ACHN (cell line): ENCODE results near the gene FAAP20.

Experiments used
- DNase-seq: peaks from one replicate; pipeline ENCODE4 v3.0.0-alpha.2; 2015
- in situ Hi-C: cut with HindIII; loops from 2 replicates; pipeline ENCODE4 v1.10.0; 2017; ENCODE audit warnings: low sequenced_read_pairs, low pct_ligation_motif_present, low pct_unique_long_range_greater_than_20kb

FAAP20 gene

DNA sequence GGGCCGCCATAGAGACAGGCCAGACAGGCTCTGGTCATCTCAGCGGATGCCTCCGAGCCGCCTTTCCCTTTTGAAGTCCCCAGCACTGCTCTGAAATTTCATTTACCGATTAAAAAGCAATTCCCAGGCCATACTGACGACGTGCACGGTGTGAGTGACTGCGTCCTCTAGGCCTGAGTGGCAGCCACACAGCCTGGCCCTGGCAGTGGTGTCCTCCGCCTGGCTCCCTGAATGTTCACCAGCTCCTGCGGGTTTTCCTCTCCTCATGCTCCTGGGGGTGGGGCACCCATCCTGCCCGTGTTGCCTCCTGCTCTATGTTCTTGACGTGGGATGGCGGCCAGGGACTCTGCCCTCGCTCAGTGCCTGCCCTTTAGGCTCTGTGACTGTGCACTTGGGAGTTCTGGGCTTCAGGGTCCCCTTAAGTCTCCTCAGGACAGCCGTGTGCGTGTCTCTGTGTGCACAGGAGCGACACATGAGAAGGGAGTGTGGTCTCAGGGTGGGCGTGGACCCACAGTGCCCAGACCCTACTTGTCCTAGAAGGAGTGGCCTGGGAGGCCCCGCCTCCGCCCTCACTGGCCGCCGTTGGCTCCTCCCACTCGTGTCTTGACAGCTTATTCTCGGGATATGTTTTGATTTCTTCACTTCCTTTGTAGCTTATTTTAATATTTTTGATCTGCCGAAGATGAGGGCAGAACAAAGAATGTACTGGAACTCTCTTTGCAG, 37.1 kb upstream of the FAAP20 start:
- DNase-seq, result no peak

GRCh38 chr1:2230781-2231531, 36.4 kb upstream of the FAAP20 start:
- DNase-seq, result no peak
- in situ Hi-C loops, result no loop called here

More for the DNA sequence above, 37.1 kb upstream of the FAAP20 start:
- in situ Hi-C loops, result no loop called here

GRCh38 chr1:2229911-2230731, 35.5 kb upstream of the FAAP20 start:
- in situ Hi-C loops, result no loop called here
- no peak for DNase-seq

DNA sequence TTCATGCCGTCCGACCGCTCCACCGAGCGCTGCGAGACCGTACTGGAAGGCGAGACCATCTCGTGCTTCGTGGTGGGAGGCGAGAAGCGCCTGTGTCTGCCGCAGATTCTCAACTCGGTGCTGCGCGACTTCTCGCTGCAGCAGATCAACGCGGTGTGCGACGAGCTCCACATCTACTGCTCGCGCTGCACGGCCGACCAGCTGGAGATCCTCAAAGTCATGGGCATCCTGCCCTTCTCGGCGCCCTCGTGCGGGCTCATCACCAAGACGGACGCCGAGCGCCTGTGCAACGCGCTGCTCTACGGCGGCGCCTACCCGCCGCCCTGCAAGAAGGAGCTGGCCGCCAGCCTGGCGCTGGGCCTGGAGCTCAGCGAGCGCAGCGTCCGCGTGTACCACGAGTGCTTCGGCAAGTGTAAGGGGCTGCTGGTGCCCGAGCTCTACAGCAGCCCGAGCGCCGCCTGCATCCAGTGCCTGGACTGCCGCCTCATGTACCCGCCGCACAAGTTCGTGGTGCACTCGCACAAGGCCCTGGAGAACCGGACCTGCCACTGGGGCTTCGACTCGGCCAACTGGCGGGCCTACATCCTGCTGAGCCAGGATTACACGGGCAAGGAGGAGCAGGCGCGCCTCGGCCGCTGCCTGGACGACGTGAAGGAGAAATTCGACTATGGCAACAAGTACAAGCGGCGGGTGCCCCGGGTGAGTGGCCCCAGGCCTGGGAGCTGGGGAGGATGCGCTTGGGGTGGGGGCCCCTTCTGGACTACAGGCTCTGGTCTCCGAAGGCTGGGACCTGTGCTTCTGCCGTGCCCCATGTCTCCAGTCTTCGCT, 34.7 kb upstream of the FAAP20 start:
- in situ Hi-C loops, result no loop called here
- peak; percentile 57 for DNase-seq

DNA sequence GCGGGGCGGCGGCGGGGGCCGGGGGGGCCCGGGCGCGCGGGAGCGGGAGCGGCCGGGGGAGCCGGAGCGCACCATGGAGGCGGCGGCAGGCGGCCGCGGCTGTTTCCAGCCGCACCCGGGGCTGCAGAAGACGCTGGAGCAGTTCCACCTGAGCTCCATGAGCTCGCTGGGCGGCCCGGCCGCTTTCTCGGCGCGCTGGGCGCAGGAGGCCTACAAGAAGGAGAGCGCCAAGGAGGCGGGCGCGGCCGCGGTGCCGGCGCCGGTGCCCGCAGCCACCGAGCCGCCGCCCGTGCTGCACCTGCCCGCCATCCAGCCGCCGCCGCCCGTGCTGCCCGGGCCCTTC, 34.1 kb upstream of the FAAP20 start:
- in situ Hi-C loops, result no loop called here
- DNase-seq, result peak; percentile 23

- in situ Hi-C loops, result no loop called here
Measured at GRCh38 chr1:2228157-2228594, 33.6 kb upstream of the FAAP20 start, which contains the start of gene SKI. SKI (plus strand) TSS chr1:2228319; CDS start chr1:2228767, 448 bp downstream.

DNA sequence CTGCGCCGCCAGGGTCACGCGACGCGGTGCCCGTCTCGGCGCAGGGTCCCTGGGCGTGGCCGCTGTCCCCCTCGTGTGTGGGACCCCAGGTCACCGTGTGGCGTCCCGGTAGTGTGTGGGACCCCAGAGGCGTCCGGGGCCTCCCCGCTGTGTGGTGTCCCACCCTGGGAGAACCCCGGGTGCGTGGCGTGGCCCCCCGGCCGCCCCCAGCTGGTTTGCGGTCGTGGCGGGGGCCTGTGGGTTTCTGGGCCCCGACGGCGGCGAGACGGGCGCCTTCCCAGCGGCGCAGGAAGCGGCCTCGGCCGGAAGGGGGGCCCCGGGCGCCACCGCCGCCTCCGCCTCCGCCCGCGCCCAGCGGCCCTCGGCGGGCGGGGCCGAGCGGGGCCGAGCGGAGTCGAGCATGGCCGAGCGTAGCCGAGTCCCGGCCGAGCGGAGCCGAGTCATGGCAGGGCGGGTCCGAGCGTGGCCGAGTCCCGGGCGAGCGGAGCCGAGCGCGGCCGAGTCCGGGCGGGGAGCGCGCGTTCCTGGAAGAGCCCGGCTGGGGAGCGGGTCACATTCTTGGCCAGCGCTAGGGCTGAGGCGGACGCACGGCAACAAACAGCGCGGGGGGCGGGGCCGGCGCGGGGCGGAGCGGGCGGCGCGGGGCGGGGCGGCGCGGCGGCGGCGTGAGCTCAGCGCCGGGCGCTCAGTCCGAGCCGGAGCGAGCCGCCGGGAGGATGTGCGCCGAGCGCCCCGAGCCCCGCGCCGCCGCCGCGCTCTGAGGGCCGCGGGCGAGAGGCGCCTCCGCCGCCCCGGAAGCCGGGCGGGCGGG, 33.0 kb upstream of the FAAP20 start:
- DNase-seq, result peak; percentile 91
- in situ Hi-C loops, result no loop called here

More at GRCh38 chr1:2228157-2228594, 33.6 kb upstream of the FAAP20 start, which contains the start of gene SKI:
- DNase-seq, result no peak

DNA sequence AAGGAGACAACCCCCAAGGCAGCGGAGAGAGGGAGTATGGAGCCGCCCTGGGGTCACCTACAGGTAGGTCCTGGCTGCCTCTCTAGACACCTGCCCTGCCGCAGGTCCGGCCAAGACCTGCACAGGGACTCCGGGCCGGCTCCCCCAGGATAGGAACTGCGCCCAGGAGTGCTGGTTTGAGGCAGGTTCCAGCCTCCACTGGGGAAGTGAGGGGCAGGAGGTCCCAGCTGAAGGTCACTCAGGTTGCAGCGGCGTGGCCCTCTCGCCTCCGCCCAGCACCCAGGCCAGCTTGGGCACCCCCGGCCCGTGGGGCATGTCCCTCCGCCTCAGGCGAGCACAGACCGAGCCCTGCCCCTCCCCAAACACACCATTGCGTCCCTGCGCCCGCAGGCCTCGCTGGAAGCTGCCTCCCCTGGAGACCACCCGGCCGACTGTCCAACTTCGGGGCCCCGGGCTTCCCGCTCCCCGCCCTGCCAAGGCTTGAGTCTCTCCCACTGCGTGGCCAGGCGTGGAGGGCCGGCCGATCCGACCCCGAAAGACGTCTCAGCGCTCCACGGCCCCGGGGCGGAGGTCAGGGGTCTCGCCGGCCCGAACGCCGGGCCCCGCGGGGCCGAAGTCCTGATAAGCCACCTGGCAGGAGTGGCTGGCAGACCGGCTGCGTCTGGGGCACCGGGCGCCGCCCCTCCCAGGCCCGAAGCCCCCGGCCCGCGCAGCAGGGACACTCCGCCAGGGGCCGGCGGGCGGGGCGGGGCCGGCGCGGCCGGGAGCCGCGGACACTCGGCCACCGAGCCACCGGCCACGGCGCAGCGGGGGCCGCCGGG, 32.2 kb upstream of the FAAP20 start:
- in situ Hi-C loops, result no loop called here
- DNase-seq, result no peak

- in situ Hi-C loops, result loop anchor here (25.0 kb wide), 1 partner anchor 162 kb away; the partner anchor contains the start of genes MORN1 and RER1
- no peak for DNase-seq
Measured at GRCh38 chr1:2224631-2225428, 30.3 kb upstream of the FAAP20 start.

DNA sequence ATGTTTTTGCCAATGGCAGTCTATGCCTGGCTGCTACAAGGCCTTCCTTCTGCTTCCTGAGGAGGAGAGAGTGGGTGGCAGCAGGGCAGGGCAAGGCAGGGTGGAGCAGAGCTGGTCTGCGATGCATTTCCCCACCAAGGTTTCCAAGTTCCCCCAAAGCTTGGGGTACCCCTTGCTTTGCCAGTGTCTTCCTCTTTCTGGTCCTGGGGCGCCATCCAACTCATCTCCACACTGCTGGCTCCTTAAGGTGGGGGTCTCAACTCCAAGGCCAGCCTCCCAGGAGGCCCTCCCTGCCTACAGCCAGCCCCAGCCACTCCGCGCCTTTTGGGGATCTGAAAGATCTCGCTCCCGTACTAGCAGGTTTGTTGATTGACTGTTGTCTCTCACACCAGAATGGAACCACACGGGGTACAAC, 29.6 kb upstream of the FAAP20 start:
- in situ Hi-C loops, result loop anchor here (25.0 kb wide), 1 partner anchor 163 kb away; the partner anchor contains the start of genes MORN1 and RER1
- DNase-seq, result no peak

- DNase-seq, result no peak
- in situ Hi-C loops, result loop anchor here (25.0 kb wide), 1 partner anchor 166 kb away; the partner anchor contains the start of genes MORN1 and RER1
Measured at GRCh38 chr1:2221271-2221670, 26.7 kb upstream of the FAAP20 start.

- in situ Hi-C loops, result loop anchor here (25.0 kb wide), 1 partner anchor 171 kb away; the partner anchor contains the start of genes MORN1 and RER1
- DNase-seq, result no peak
Measured at GRCh38 chr1:2216767-2217058, 22.1 kb upstream of the FAAP20 start.

GRCh38 chr1:2215909-2216766, 21.6 kb upstream of the FAAP20 start:
- no peak for DNase-seq
- in situ Hi-C loops, result loop anchor here (25.0 kb wide), 1 partner anchor 171 kb away; the partner anchor contains the start of genes MORN1 and RER1

- in situ Hi-C loops, result loop anchor here (25.0 kb wide), 1 partner anchor 172 kb away; the partner anchor contains the start of genes MORN1 and RER1
- DNase-seq, result no peak
Measured at GRCh38 chr1:2215329-2215728, 20.8 kb upstream of the FAAP20 start.
